ENCODE measurements around the gene BPGM. TPM values are rescaled to one million over a fixed set of nuclear protein-coding genes. Genes with fewer than 3 reads are reported as not detected.

Gene BPGM
- total and polyA plus RNA-seq, 2 experiments from 2014 or later = 16.9 TPM

DNA sequence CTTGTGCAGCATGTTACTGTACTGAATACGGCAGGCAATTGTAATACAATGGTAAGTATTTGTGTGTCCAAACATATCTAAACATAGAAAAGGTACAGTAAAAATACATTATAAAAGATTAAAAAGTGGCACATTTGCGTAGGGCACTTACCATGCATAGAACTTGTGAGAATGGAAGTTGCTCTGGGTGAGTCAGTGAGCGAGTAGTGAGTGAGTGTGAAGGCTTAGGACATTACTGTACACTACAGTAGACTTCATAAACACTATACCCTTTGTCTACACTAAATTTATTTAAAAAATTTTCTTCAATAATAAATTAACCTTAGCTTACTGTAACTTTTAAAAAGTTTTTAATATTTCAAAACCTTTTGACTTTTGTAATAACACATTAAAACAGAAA lies 37.5 kb downstream of the BPGM start (continued):
- TF ChIP-seq EZH2 (IDR thresholded peaks at IDR 0.05; ENCODE audit: low read depth, unreplicated experiment) (no peak), ZNF331 (CRISPR knock-in tag; IDR thresholded peaks at IDR 0.05; ENCODE audit: low read depth) (no peak), STAT1 (IDR thresholded peaks at IDR 0.05; ENCODE audit: unreplicated experiment) (no peak), ZNF114 (CRISPR knock-in tag; IDR thresholded peaks at IDR 0.05) (no peak)
- TF ChIP-seq, protein P1, sequence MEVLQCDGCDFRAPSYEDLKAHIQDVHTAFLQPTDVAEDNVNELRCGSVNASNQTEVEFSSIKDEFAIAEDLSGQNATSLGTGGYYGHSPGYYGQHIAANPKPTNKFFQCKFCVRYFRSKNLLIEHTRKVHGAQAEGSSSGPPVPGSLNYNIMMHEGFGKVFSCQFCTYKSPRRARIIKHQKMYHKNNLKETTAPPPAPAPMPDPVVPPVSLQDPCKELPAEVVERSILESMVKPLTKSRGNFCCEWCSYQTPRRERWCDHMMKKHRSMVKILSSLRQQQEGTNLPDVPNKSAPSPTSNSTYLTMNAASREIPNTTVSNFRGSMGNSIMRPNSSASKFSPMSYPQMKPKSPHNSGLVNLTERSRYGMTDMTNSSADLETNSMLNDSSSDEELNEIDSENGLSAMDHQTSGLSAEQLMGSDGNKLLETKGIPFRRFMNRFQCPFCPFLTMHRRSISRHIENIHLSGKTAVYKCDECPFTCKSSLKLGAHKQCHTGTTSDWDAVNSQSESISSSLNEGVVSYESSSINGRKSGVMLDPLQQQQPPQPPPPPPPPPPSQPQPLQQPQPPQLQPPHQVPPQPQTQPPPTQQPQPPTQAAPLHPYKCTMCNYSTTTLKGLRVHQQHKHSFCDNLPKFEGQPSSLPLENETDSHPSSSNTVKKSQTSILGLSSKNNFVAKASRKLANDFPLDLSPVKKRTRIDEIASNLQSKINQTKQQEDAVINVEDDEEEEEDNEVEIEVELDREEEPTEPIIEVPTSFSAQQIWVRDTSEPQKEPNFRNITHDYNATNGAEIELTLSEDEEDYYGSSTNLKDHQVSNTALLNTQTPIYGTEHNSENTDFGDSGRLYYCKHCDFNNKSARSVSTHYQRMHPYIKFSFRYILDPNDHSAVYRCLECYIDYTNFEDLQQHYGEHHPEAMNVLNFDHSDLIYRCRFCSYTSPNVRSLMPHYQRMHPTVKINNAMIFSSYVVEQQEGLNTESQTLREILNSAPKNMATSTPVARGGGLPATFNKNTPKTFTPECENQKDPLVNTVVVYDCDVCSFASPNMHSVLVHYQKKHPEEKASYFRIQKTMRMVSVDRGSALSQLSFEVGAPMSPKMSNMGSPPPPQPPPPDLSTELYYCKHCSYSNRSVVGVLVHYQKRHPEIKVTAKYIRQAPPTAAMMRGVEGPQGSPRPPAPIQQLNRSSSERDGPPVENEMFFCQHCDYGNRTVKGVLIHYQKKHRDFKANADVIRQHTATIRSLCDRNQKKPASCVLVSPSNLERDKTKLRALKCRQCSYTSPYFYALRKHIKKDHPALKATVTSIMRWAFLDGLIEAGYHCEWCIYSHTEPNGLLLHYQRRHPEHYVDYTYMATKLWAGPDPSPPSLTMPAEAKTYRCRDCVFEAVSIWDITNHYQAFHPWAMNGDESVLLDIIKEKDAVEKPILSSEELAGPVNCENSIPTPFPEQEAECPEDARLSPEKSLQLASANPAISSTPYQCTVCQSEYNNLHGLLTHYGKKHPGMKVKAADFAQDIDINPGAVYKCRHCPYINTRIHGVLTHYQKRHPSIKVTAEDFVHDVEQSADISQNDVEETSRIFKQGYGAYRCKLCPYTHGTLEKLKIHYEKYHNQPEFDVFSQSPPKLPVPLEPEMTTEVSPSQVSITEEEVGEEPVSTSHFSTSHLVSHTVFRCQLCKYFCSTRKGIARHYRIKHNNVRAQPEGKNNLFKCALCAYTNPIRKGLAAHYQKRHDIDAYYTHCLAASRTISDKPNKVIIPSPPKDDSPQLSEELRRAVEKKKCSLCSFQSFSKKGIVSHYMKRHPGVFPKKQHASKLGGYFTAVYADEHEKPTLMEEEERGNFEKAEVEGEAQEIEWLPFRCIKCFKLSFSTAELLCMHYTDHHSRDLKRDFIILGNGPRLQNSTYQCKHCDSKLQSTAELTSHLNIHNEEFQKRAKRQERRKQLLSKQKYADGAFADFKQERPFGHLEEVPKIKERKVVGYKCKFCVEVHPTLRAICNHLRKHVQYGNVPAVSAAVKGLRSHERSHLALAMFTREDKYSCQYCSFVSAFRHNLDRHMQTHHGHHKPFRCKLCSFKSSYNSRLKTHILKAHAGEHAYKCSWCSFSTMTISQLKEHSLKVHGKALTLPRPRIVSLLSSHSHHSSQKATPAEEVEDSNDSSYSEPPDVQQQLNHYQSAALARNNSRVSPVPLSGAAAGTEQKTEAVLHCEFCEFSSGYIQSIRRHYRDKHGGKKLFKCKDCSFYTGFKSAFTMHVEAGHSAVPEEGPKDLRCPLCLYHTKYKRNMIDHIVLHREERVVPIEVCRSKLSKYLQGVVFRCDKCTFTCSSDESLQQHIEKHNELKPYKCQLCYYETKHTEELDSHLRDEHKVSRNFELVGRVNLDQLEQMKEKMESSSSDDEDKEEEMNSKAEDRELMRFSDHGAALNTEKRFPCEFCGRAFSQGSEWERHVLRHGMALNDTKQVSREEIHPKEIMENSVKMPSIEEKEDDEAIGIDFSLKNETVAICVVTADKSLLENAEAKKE (CRISPR knock-in tag; IDR thresholded peaks at IDR 0.05) = no peak

DNA sequence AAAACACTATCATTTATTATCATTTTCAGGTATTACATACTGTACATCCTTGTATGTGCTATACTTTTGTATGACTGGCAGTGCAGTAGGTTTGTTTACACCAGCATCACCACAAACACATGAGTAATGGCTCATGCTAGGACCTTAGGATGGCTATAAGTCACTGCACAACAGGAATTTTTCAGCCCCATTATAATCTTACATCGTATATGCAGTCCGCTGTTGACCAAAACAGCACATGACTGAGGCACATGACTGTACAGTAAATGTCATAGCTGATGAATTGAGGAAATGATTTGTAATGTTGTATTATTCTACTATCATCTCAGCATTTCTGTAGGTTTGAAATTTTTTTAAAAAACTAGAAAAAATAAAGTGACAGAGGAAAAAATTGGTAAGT lies 38.6 kb downstream of the BPGM start:
- no peaks in the 10 kb centered on the region for H3K36me3 Mint-ChIP-seq (ENCODE audit: low read depth)
- no peaks in the 10 kb centered on the region; the same call in 2 of the 3 replicates for H3K4me1 Mint-ChIP-seq
- no peaks in the 10 kb centered on the region for H3K4me1 ChIP-seq (ENCODE audit: insufficient read depth)
- no peak overlapping the region for H2AFZ ChIP-seq
- no peaks in the 10 kb centered on the region for H3K27me3 ChIP-seq (ENCODE audit: insufficient read depth)
- no peaks in the 10 kb centered on the region for H3F3A ChIP-seq (replicated peaks; ENCODE audit: low read depth)
- no peak overlapping the region for H3K27ac Mint-ChIP-seq
- H3K4me2 ChIP-seq = no peak overlapping the region
- DNase-seq (ENCODE audit: low spot score) (no peak), ATAC-seq (no peak)
- no peaks in the 10 kb centered on the region for H3K9me3 Mint-ChIP-seq
- no peak overlapping the region for H3K4me3 ChIP-seq
- H3K27ac ChIP-seq (ENCODE audit: low read depth) = no peak overlapping the region
- TF ChIP-seq POLR2AphosphoS5 (IDR thresholded peaks at IDR 0.05; ENCODE audit: low read depth) = no peak
- TF ChIP-seq CREB1 (CRISPR knock-in tag; IDR thresholded peaks at IDR 0.05; ENCODE audit: low read depth) = no peak
- no peak for TF ChIP-seq NANOG (IDR thresholded peaks at IDR 0.05; ENCODE audit: borderline replicate concordance)
- TF ChIP-seq ZNF331 (CRISPR knock-in tag; IDR thresholded peaks at IDR 0.05; ENCODE audit: low read depth) = no peak
- no peak for TF ChIP-seq EZH2 (IDR thresholded peaks at IDR 0.05; ENCODE audit: low read depth, unreplicated experiment)
- TF ChIP-seq, protein P2, sequence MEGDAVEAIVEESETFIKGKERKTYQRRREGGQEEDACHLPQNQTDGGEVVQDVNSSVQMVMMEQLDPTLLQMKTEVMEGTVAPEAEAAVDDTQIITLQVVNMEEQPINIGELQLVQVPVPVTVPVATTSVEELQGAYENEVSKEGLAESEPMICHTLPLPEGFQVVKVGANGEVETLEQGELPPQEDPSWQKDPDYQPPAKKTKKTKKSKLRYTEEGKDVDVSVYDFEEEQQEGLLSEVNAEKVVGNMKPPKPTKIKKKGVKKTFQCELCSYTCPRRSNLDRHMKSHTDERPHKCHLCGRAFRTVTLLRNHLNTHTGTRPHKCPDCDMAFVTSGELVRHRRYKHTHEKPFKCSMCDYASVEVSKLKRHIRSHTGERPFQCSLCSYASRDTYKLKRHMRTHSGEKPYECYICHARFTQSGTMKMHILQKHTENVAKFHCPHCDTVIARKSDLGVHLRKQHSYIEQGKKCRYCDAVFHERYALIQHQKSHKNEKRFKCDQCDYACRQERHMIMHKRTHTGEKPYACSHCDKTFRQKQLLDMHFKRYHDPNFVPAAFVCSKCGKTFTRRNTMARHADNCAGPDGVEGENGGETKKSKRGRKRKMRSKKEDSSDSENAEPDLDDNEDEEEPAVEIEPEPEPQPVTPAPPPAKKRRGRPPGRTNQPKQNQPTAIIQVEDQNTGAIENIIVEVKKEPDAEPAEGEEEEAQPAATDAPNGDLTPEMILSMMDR (conservative IDR thresholded peaks at IDR 0.05; ENCODE audit: low read depth in 2 of 2) = no peak
- no peak for TF ChIP-seq STAT1 (IDR thresholded peaks at IDR 0.05; ENCODE audit: unreplicated experiment)
- TF ChIP-seq JUNB (IDR thresholded peaks at IDR 0.05; ENCODE audit: unreplicated experiment) = no peak
- TF ChIP-seq, protein P3, sequence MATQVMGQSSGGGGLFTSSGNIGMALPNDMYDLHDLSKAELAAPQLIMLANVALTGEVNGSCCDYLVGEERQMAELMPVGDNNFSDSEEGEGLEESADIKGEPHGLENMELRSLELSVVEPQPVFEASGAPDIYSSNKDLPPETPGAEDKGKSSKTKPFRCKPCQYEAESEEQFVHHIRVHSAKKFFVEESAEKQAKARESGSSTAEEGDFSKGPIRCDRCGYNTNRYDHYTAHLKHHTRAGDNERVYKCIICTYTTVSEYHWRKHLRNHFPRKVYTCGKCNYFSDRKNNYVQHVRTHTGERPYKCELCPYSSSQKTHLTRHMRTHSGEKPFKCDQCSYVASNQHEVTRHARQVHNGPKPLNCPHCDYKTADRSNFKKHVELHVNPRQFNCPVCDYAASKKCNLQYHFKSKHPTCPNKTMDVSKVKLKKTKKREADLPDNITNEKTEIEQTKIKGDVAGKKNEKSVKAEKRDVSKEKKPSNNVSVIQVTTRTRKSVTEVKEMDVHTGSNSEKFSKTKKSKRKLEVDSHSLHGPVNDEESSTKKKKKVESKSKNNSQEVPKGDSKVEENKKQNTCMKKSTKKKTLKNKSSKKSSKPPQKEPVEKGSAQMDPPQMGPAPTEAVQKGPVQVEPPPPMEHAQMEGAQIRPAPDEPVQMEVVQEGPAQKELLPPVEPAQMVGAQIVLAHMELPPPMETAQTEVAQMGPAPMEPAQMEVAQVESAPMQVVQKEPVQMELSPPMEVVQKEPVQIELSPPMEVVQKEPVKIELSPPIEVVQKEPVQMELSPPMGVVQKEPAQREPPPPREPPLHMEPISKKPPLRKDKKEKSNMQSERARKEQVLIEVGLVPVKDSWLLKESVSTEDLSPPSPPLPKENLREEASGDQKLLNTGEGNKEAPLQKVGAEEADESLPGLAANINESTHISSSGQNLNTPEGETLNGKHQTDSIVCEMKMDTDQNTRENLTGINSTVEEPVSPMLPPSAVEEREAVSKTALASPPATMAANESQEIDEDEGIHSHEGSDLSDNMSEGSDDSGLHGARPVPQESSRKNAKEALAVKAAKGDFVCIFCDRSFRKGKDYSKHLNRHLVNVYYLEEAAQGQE (IDR thresholded peaks at IDR 0.05; ENCODE audit: unreplicated experiment) = no peak
- TF ChIP-seq EZH2phosphoT487 (IDR thresholded peaks at IDR 0.05; ENCODE audit: unreplicated experiment) = no peak
- TF ChIP-seq ZNF114 (CRISPR knock-in tag; IDR thresholded peaks at IDR 0.05) = no peak
- TF ChIP-seq, protein P4, sequence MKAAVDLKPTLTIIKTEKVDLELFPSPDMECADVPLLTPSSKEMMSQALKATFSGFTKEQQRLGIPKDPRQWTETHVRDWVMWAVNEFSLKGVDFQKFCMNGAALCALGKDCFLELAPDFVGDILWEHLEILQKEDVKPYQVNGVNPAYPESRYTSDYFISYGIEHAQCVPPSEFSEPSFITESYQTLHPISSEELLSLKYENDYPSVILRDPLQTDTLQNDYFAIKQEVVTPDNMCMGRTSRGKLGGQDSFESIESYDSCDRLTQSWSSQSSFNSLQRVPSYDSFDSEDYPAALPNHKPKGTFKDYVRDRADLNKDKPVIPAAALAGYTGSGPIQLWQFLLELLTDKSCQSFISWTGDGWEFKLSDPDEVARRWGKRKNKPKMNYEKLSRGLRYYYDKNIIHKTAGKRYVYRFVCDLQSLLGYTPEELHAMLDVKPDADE (IDR thresholded peaks at IDR 0.05) = no peak
- no peaks in the 10 kb centered on the region for H3K9me2 ChIP-seq (ENCODE audit: insufficient read depth)
- H3K36me3 ChIP-seq (ENCODE audit: insufficient read depth) = no peaks in the 10 kb centered on the region
- no peak overlapping the region for H3K4me3 Mint-ChIP-seq
- H3K27me3 Mint-ChIP-seq (ENCODE audit: insufficient read depth, low read depth, poor library complexity) = no peaks in the 10 kb centered on the region
- no peaks in the 10 kb centered on the region for H4K20me1 ChIP-seq (replicated peaks; ENCODE audit: insufficient read depth)
- H3K79me2 ChIP-seq (replicated peaks; ENCODE audit: insufficient read depth) = no peaks in the 10 kb centered on the region
